CD4-positive, alpha-beta T cell (primary cell): ENCODE results near the gene EML6. TPM values are rescaled to one million over a fixed set of nuclear protein-coding genes. Genes with fewer than 3 reads are reported as not detected.

Experiments
- ATAC-seq: fragments of 200-7000 bp; cut with Tn5 transposase; one replicate; pipeline ENCODE4 v1.10.0; 2022; ENCODE audit warnings: mild to moderate bottlenecking; ENCODE audit not compliant: poor library complexity
- CTCF ChIA-PET: fragments of 350-600 bp; sonication (Branson Sonifier 250); formaldehyde crosslinking; loops from one replicate; lab custom pipeline; 2021; ENCODE audit warnings: antibody characterized with exemption, inconsistent platforms; lab: Charles Lee
- POLR2A ChIA-PET: fragments of 350-600 bp; sonication (Branson Sonifier 250); formaldehyde crosslinking; loops from one replicate; lab custom pipeline; 2021; ENCODE audit warnings: antibody characterized with exemption, inconsistent platforms; lab: Charles Lee
- DNase-seq, 14 experiments: peaks; one replicate each; pipeline ENCODE4 v3.0.0-alpha.2; 2013 to 2020; ENCODE audit warnings: mixed read lengths in 2 of 14
- H3K27ac ChIP-seq, 2 donors: one replicate each; pipeline versions ENCODE4 v1.5.1 to v1.7.0; 2013; ENCODE audit warnings: low read length in 2 of 2, low read depth in 1 of 2, mild to moderate bottlenecking in 1 of 2
- H3K27me3 ChIP-seq, 2 experiments: 1 replicate in 1 of 2; 2 replicates in 1 of 2; pipeline versions ENCODE4 v1.6.1 to v1.7.0; 2013; ENCODE audit warnings: low read length in 2 of 2, control low read depth in 1 of 2, mild to moderate bottlenecking in 1 of 2, moderate library complexity in 1 of 2; ENCODE audit not compliant: insufficient read depth in 2 of 2, control insufficient read depth in 1 of 2
- H3K36me3 ChIP-seq: one replicate; pipeline ENCODE4 v1.6.1; 2013; ENCODE audit warnings: low read length, control low read depth; ENCODE audit not compliant: insufficient read depth
- H3K4me1 ChIP-seq: one replicate; pipeline ENCODE4 v1.6.1; 2013; ENCODE audit warnings: low read length, control low read depth; ENCODE audit not compliant: insufficient read depth
- H3K4me3 ChIP-seq: one replicate; pipeline ENCODE4 v1.5.1; 2013; ENCODE audit warnings: mild to moderate bottlenecking, low read length, moderate library complexity
- H3K9me3 ChIP-seq, 2 experiments: 1 replicate in 1 of 2; 2 replicates in 1 of 2; pipeline versions ENCODE4 v1.6.1 to v1.7.0; 2013; ENCODE audit warnings: low read length in 2 of 2, mild to moderate bottlenecking in 2 of 2, control low read depth in 1 of 2, moderate library complexity in 1 of 2; ENCODE audit not compliant: control insufficient read depth in 1 of 2, insufficient read depth in 1 of 2
- H3K27ac Mint-ChIP-seq: one replicate; pipeline ENCODE4 v1.8.0; 2020; ENCODE audit warnings: mixed read lengths
- H3K27me3 Mint-ChIP-seq: one replicate; pipeline ENCODE4 v1.8.0; 2021; ENCODE audit warnings: mixed read lengths
- H3K36me3 Mint-ChIP-seq: one replicate; pipeline ENCODE4 v1.8.0; 2021; ENCODE audit warnings: low read depth, mixed read lengths
- H3K4me1 Mint-ChIP-seq: one replicate; pipeline ENCODE4 v1.8.0; 2021; ENCODE audit warnings: low read depth, mixed read lengths
- H3K4me3 Mint-ChIP-seq: one replicate; pipeline ENCODE4 v1.8.0; 2020; ENCODE audit warnings: mild to moderate bottlenecking, mixed read lengths
- H3K9me3 Mint-ChIP-seq: one replicate; pipeline ENCODE4 v1.8.0; 2020; ENCODE audit warnings: mixed read lengths
- intact Hi-C, 2 experiments: fragments of 100-400 bp; cut with DNase I in 1 of 2; cut with micrococcal nuclease in 1 of 2; formaldehyde crosslinking; loops; one replicate each; pipeline versions ENCODE4 v1.15.1 to v1.9.0; 2023 to 2025; cut with DNase I, micrococcal nuclease
- total RNA-seq, 174 experiments: library from RNA in 2 of 174; stranded (reverse) in 2 of 174; gene quantifications; one replicate each; pipeline ENCODE4 v1.2.3 and lab custom pipeline; 2021 to 2026
- TF ChIP-seq, protein P1 (sequence below): fragments of 200-600 bp; IDR thresholded peaks from one replicate; pipeline ENCODE4 v1.8.0; 2022; ENCODE audit warnings: antibody characterized with exemption, mild to moderate bottlenecking

EML6 gene
- total RNA-seq, 2 experiments from 2014 or later, result 0.22 to 0.34 TPM

GRCh38 chr2:54680397-54681041, 42.9 kb upstream of the EML6 start:
- Histone ChIP-seq H3K27ac (no peak overlapping the region), H3K9me3 (no peaks in the 10 kb centered on the region), H3K4me3 (no peak overlapping the region), H3K36me3 (no peaks in the 10 kb centered on the region), H3K27me3 (no peaks in the 10 kb centered on the region), H3K4me1 (peaks cover 6% of the 10 kb centered on the region)
- intact Hi-C loops, result no loop called here
- no peaks in the 10 kb centered on the region for H3K9me3 Mint-ChIP-seq
- H3K36me3 Mint-ChIP-seq, result no peaks in the 10 kb centered on the region
- ATAC-seq (no peak), DNase-seq (no peak)
- TF ChIP-seq, protein P1, sequence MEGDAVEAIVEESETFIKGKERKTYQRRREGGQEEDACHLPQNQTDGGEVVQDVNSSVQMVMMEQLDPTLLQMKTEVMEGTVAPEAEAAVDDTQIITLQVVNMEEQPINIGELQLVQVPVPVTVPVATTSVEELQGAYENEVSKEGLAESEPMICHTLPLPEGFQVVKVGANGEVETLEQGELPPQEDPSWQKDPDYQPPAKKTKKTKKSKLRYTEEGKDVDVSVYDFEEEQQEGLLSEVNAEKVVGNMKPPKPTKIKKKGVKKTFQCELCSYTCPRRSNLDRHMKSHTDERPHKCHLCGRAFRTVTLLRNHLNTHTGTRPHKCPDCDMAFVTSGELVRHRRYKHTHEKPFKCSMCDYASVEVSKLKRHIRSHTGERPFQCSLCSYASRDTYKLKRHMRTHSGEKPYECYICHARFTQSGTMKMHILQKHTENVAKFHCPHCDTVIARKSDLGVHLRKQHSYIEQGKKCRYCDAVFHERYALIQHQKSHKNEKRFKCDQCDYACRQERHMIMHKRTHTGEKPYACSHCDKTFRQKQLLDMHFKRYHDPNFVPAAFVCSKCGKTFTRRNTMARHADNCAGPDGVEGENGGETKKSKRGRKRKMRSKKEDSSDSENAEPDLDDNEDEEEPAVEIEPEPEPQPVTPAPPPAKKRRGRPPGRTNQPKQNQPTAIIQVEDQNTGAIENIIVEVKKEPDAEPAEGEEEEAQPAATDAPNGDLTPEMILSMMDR, result no peak
- H3K27me3 Mint-ChIP-seq, result no peaks in the 10 kb centered on the region
- no peak overlapping the region for H3K27ac Mint-ChIP-seq
- peaks cover 18% of the 10 kb centered on the region for H3K4me1 Mint-ChIP-seq
- H3K4me3 Mint-ChIP-seq, result no peak overlapping the region
- POLR2A ChIA-PET, result no interaction called here
- CTCF ChIA-PET, result interaction anchor here (1.2 to 1.6 kb wide), 2 partner anchors 15 to 158 kb away, joined by 3 to 7 read pairs; no protein-coding TSS in a partner anchor

DNA sequence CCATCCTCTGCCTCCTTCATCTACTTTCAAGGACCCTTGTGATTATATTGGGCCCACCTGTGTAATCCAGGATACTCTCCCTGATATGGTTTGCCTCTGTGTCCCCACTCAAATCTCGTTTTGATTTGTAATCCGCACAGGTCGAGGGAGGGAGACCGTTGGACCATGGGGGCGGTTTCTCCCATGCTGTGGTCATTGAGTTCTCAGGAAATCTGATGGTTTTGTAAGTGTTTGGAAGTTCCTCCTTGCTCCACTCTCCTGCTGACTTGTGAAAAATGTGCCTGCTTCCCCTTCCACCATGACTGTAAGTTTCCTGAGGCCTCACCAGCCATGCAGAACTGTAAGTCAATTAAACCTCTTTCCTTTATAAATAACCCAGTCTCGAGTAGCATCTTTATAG, 42.0 kb upstream of the EML6 start:
- Histone ChIP-seq H3K27ac (no peak overlapping the region), H3K27me3 (no peaks in the 10 kb centered on the region), H3K36me3 (no peaks in the 10 kb centered on the region), H3K4me1 (peaks cover 6% of the 10 kb centered on the region), H3K4me3 (no peak overlapping the region), H3K9me3 (no peaks in the 10 kb centered on the region)
- H3K36me3 Mint-ChIP-seq, result no peaks in the 10 kb centered on the region
- POLR2A ChIA-PET, result no interaction called here
- CTCF ChIA-PET, result interaction anchor here (1.1 kb wide), 1 partner anchor 8 kb away, joined by 3 read pairs; no protein-coding TSS in a partner anchor
- intact Hi-C loops, result no loop called here
- no peak overlapping the region for H3K27ac Mint-ChIP-seq
- DNase-seq (no peak), ATAC-seq (no peak)
- H3K9me3 Mint-ChIP-seq, result no peaks in the 10 kb centered on the region
- no peaks in the 10 kb centered on the region for H3K27me3 Mint-ChIP-seq
- TF ChIP-seq, protein P1, result no peak
- peaks cover 18% of the 10 kb centered on the region for H3K4me1 Mint-ChIP-seq
- H3K4me3 Mint-ChIP-seq, result no peak overlapping the region

- no peaks in the 10 kb centered on the region for H3K9me3 Mint-ChIP-seq
These were observed 39.9 kb upstream of the EML6 start for GRCh38 chr2:54683596-54683995.

More at GRCh38 chr2:54683596-54683995, 39.9 kb upstream of the EML6 start:
- Histone ChIP-seq H3K27ac (no peak overlapping the region), H3K4me3 (no peak overlapping the region), H3K9me3 (no peaks in the 10 kb centered on the region), H3K36me3 (no peaks in the 10 kb centered on the region), H3K4me1 (peaks cover 6% of the 10 kb centered on the region), H3K27me3 (no peaks in the 10 kb centered on the region)
- peaks cover 13% of the 10 kb centered on the region for H3K4me1 Mint-ChIP-seq
- DNase-seq, result no peak
- TF ChIP-seq, protein P1, result no peak
- ChIA-PET CTCF (no interaction called here), POLR2A (interaction anchor here (0.5 kb wide), 1 partner anchor 203 kb away, joined by 6 read pairs; no protein-coding TSS in a partner anchor)
- peaks cover under 1% of the 10 kb centered on the region for H3K27me3 Mint-ChIP-seq
- intact Hi-C loops, result no loop called here
- no peak overlapping the region for H3K27ac Mint-ChIP-seq
- H3K36me3 Mint-ChIP-seq, result no peaks in the 10 kb centered on the region
- ATAC-seq, result no peak
- H3K4me3 Mint-ChIP-seq, result no peak overlapping the region
